ENCODE data around the gene CCDC73. TPM values are rescaled to one million over a fixed set of nuclear protein-coding genes. Genes with fewer than 3 reads are reported as not detected.
A peak's percentile ranks its signal among the peaks of the same experiment; 100 is the strongest.
"Not testable (repeated sequence)": the region's sequence is repeated elsewhere in the genome, so short reads cannot be mapped to it uniquely, and the experiment has no call there.

Gene CCDC73
- total RNA-seq, 1 donor from 2014 or later = not detected

GRCh38 chr11:32723332-32723731 lies 71.1 kb downstream of the CCDC73 start:
- no peak for ATAC-seq
- intact Hi-C loops (cut with DNase I) = no loop called here
- DNase-seq (ENCODE audit: missing footprints) = no peak

DNA sequence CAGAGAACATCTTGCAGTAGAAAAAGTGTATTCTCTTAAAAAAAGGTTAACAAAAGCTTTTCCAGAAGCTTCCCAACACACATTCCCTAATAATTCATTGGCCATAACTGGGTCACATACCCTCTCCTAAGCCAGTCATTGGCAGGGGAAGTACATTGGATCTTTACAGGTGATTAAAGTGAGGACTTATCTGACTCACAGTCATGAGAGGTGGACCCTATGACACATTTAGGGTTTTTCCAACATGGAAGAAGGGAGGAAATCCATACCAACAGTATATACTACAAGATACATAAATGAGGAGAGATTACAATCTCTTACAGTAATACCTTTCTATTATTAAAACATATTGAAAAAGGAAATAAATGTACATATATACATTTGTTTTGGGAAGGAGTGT lies 72.2 kb downstream of the CCDC73 start:
- ATAC-seq = no peak
- no peak for DNase-seq (ENCODE audit: missing footprints)
- intact Hi-C loops (cut with DNase I) = no loop called here

- ATAC-seq (no peak), DNase-seq (ENCODE audit: missing footprints) (no peak)
- intact Hi-C loops (cut with DNase I) = no loop called here
Observed at GRCh38 chr11:32713496-32713895, 81.0 kb downstream of the CCDC73 start.

GRCh38 chr11:32708978-32709377 lies 85.5 kb downstream of the CCDC73 start:
- ATAC-seq; intact Hi-C loops (cut with DNase I); DNase-seq (ENCODE audit: missing footprints): not testable (repeated sequence)

DNA sequence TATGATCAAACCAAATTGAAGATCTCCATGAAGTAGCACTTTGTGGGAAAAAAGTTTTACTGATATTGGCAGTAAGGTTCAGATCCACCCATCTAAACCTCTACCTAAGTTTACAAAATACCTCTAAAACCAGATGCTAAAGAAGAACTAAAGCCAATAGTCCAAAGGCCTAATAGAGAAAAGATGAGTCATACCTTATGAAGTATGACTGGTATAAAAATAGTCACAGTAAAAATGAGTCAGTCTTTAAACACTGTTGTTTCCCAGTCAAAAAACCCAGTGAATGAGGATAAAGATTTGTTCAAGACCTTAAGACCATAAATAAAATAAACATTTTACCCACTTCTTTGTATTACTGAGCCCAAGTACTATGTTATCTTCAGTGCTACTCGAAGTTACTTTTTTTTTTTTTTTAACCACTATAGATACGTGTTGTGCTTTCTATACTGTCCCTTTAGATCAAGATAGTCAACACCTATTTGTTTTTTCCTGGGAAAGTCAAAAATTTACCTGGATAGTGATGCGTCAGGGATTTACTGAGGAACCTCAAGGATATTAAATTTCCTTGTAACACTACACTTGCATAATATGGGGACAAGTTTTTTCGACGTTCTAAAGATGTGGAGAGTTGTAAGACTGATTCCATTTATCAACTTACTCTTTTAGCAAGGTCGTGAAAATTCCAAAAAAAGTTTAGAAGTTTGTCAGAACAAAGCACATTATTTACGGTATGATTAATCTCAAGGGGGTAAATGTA lies 87.3 kb downstream of the CCDC73 start:
- no peak for ATAC-seq
- intact Hi-C loops (cut with DNase I) = no loop called here
- DNase-seq (ENCODE audit: missing footprints) = no peak

DNA sequence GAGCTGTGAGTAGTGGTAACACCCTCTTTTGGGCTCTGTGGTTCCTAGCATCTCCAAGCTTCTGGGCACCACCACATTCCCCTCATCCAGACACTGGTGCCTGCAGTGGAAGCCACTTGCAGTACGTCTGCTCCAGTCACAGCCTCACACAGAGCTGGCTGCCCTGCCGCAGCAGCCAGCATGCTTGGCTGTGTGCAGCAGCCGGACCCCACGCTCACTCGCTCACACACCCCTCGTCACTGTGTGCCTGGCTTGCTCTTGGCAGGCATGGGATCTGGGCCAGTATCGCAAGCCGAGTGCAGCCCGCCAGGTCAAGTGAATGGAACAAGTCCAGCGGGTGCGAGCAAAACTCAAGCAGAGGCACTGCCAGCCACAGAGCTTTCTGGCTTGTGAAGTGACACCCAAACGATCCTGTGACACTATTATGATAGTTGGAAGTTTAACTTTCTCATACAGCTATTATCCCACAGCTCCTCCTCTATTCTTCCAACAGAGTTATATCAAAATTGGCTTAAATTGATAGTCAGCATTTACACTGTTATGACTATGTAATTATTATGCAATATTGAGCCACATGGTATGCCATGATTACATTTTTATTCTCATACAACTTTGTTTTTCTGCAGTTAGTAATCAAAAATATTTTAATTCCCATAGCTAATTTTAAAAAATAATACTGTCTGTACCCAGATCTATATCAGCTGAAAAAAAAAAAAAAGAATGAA lies 89.0 kb downstream of the CCDC73 start:
- ATAC-seq (no peak), DNase-seq (ENCODE audit: missing footprints) (peak; percentile 64)
- intact Hi-C loops (cut with DNase I) = no loop called here

DNA sequence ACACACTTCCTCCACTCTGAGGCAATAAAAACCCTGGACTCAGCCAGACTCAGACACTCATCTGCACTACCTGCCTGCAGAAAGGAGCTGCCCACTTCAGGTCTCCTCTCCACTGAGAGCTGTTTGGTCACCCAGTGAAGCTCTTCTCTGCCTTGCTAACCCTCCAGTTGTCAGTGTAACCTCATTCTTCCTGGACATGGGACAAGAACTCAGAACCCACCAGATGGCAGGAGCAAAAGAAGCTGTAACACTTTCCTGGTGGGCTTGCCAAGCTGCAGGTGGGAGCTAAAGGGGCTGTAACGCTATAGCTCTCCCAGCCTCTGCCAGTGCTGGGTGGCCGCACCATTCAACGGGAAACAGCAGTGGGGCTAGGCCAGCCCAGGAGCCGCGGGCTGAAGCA lies 89.7 kb downstream of the CCDC73 start:
- DNase-seq (ENCODE audit: missing footprints) = no peak
- intact Hi-C loops (cut with DNase I) = no loop called here
- no peak for ATAC-seq

DNA sequence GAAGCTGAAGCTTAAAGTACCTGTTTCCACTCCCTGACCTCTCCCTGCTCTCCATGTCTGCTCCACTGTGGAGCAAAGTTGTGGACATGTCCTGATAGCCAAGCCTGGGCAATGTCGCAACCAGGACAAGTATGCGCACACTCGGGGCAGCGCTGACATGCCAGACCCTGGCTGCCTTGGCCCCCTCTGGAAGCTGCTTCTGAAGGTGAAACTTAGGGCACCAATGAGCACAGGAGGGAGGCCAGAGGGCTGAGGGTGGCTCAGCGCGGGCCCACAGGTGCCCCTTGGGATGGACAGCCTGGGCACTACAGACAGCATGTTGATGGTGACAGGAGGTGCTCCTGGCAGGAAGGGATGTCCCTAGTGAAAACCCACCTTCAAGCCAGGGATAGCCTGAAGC lies 90.2 kb downstream of the CCDC73 start:
- intact Hi-C loops (cut with DNase I) = no loop called here
- no peak for DNase-seq (ENCODE audit: missing footprints)
- ATAC-seq = no peak

- ATAC-seq = no peak
- DNase-seq (ENCODE audit: missing footprints) = no peak
- intact Hi-C loops (cut with DNase I) = no loop called here
Observed at GRCh38 chr11:32701616-32702015, 92.8 kb downstream of the CCDC73 start.

- intact Hi-C loops (cut with DNase I) = no loop called here
- DNase-seq (ENCODE audit: missing footprints) (no peak), ATAC-seq (no peak)
Observed at GRCh38 chr11:32698579-32698978, 95.9 kb downstream of the CCDC73 start.

DNA sequence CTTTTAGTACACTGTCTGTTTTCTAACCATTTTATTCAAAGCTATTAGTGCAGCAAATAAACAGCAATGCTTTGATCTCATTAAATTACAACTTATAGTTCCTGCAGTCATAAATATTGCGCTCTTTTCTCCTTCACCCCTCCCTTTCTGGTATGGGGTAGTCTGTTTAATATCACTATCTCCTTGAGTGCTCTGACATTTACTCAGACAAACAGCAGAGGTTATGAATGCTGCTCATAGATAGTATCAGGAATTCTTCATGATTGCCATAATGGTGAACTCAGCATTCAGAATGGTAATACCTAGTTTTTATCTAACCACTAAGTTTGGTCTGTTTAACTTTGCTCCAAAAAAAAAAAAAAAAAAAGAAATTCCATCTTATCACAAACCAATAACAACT lies 123.4 kb downstream of the CCDC73 start:
- intact Hi-C loops (cut with DNase I) = no loop called here
- DNase-seq (ENCODE audit: missing footprints) (no peak), ATAC-seq (peak; percentile 74)

GRCh38 chr11:32659672-32660071 lies 134.8 kb downstream of the CCDC73 start:
- DNase-seq (ENCODE audit: missing footprints) (no peak), ATAC-seq (no peak)
- intact Hi-C loops (cut with DNase I) = no loop called here

- intact Hi-C loops (cut with DNase I) = no loop called here
- ATAC-seq = no peak
- DNase-seq (ENCODE audit: missing footprints) = no peak
Observed at GRCh38 chr11:32658639-32659406, 135.6 kb downstream of the CCDC73 start.

- DNase-seq (ENCODE audit: missing footprints) (no peak), ATAC-seq (no peak)
- intact Hi-C loops (cut with DNase I) = no loop called here
Observed at GRCh38 chr11:32643526-32643925, 150.9 kb downstream of the CCDC73 start.

DNA sequence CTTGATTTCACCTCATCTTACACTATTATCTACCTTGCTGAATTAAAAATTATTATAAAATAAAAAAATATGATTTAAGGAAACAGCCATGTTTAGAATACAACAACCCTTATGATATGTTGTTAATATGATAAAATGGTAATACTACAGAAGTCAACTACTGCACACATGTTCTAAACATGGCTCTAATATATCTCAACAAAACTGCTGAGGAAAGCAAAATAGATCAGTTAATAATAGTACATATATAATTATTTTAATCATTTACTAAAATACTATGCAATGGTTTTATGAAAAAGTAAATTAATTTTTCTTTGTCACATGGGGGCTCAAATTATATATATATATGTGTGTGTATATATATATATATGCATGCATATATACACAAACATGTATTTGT lies 153.1 kb downstream of the CCDC73 start:
- intact Hi-C loops (cut with DNase I) = no loop called here
- DNase-seq (ENCODE audit: missing footprints) = no peak
- no peak for ATAC-seq

GRCh38 chr11:32635819-32636218 lies 158.6 kb downstream of the CCDC73 start:
- DNase-seq (ENCODE audit: missing footprints) = no peak
- no peak for ATAC-seq
- intact Hi-C loops (cut with DNase I) = no loop called here

DNA sequence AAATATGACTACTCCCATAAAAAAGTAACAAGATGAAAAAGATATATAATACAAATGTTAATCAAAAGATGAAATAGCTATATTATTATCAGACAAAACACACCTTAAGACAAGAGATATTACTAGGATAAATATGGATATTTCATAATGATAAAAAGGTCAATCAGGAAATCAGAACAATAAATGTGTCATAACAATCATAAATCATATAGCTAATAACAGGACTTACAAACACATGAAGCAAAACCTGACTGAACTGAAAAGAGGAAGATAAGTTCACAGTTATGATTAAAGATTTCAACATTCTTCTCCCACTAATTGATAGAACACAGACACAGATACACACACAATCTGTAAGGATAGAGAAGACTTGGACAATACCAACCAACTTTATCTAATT lies 163.6 kb downstream of the CCDC73 start:
- intact Hi-C loops (cut with DNase I) = no loop called here
- ATAC-seq = no peak

DNA sequence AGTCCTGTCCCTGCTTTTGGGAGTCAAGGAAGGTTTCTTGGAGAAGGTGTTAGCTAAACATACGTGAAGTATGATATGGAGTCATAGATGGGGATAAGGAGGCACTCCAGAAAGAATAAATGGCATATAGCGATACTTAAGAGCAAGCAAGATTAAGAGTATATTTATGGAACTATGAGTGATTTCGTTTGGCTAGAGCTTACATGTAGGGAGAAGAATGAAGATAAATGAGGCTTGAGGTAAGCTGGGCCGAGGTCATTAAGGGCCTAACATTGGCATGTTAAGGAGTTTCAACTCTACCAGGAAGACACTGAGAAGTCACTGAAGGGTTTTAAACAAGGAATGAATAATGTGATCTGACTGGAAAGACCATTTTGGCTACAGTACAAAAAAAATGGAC lies 177.6 kb downstream of the CCDC73 start:
- ATAC-seq = no peak
- intact Hi-C loops (cut with DNase I) = no loop called here
- no peak for DNase-seq (ENCODE audit: missing footprints)

More for the DNA sequence above, 163.6 kb downstream of the CCDC73 start:
- DNase-seq (ENCODE audit: missing footprints) = no peak

- intact Hi-C loops (cut with DNase I) = no loop called here
- ATAC-seq (no peak), DNase-seq (ENCODE audit: missing footprints) (no peak)
Observed at GRCh38 chr11:32615422-32615821, 179.0 kb downstream of the CCDC73 start.

Measured in Right ventricle myocardium inferior (tissue), 1 donor.